GM23338 (cell line): ENCODE results near the gene RPL7A. TPM values are rescaled to one million over a fixed set of nuclear protein-coding genes. Genes with fewer than 3 reads are reported as not detected.

Experiments
- ATAC-seq: fragments of 200-7000 bp; cut with Tn5 transposase; 3 replicates; pipeline ENCODE4 v1.9.1; 2020
- DNase-seq: peaks from one replicate; pipeline ENCODE4 v3.0.0-alpha.2; 2015; ENCODE audit warnings: low spot score
- H2AFZ ChIP-seq: fragments of 200-600 bp; sonication (generic); 2 replicates; pipeline ENCODE4 v1.8.0; 2016; ENCODE audit warnings: antibody characterized with exemption, mild to moderate bottlenecking, moderate library complexity
- H3F3A ChIP-seq: fragments of 200-600 bp; sonication (generic); replicated peaks from 2 replicates; pipeline ENCODE4 v1.8.0; 2017; ENCODE audit warnings: antibody characterized with exemption, mixed run types, low read depth
- H3K27ac ChIP-seq: fragments of 200-600 bp; sonication (generic); 2 replicates; pipeline ENCODE4 v1.6.1; 2016; ENCODE audit warnings: low read depth
- H3K27me3 ChIP-seq: fragments of 200-600 bp; sonication (generic); 2 replicates; pipeline ENCODE4 v1.8.0; 2016; ENCODE audit warnings: mild to moderate bottlenecking, mixed run types, moderate library complexity; ENCODE audit not compliant: insufficient read depth
- H3K36me3 ChIP-seq: fragments of 200-600 bp; sonication (generic); 2 replicates; pipeline ENCODE4 v1.8.0; 2016; ENCODE audit warnings: mild to moderate bottlenecking; ENCODE audit not compliant: insufficient read depth
- H3K4me1 ChIP-seq: fragments of 200-600 bp; sonication (generic); 2 replicates; pipeline ENCODE4 v1.8.0; 2016; ENCODE audit warnings: mild to moderate bottlenecking, moderate library complexity; ENCODE audit not compliant: insufficient read depth
- H3K4me2 ChIP-seq: fragments of 200-600 bp; sonication (generic); 2 replicates; pipeline ENCODE4 v1.7.1; 2017; ENCODE audit warnings: mixed run types
- H3K4me3 ChIP-seq: fragments of 200-600 bp; sonication (generic); 2 replicates; pipeline ENCODE4 v1.6.1; 2016; ENCODE audit warnings: mixed run types
- H3K79me2 ChIP-seq: fragments of 200-600 bp; sonication (generic); replicated peaks from 2 replicates; pipeline ENCODE4 v1.8.0; 2017; ENCODE audit warnings: mild to moderate bottlenecking; ENCODE audit not compliant: insufficient read depth
- H3K9me2 ChIP-seq: fragments of 200-600 bp; sonication (generic); 2 replicates; pipeline ENCODE4 v1.8.0; 2017; ENCODE audit not compliant: insufficient read depth
- H4K20me1 ChIP-seq: fragments of 200-600 bp; sonication (generic); replicated peaks from 2 replicates; pipeline ENCODE4 v1.8.0; 2017; ENCODE audit warnings: mild to moderate bottlenecking; ENCODE audit not compliant: insufficient read depth
- H3K27ac Mint-ChIP-seq: 2 replicates; pipeline ENCODE4 v1.8.0; 2020; ENCODE audit warnings: inconsistent platforms, mild to moderate bottlenecking, moderate library complexity, mixed read lengths
- H3K27me3 Mint-ChIP-seq: 3 replicates; pipeline ENCODE4 v1.8.0; 2022; ENCODE audit warnings: low read depth, mild to moderate bottlenecking, moderate library complexity, mixed read lengths, inconsistent platforms; ENCODE audit not compliant: insufficient read depth, poor library complexity
- H3K36me3 Mint-ChIP-seq: 3 replicates; pipeline ENCODE4 v1.8.0; 2021; ENCODE audit warnings: low read depth, mild to moderate bottlenecking, inconsistent platforms, moderate library complexity, mixed read lengths
- H3K4me1 Mint-ChIP-seq: 3 replicates; pipeline ENCODE4 v1.8.0; 2020; ENCODE audit warnings: mild to moderate bottlenecking, inconsistent platforms, mixed read lengths
- H3K4me3 Mint-ChIP-seq: 3 replicates; pipeline ENCODE4 v1.8.0; 2021; ENCODE audit warnings: moderate library complexity, mild to moderate bottlenecking, inconsistent platforms, mixed read lengths
- H3K9me3 Mint-ChIP-seq: 3 replicates; pipeline ENCODE4 v1.8.0; 2020; ENCODE audit warnings: moderate library complexity, mild to moderate bottlenecking, inconsistent platforms, mixed read lengths
- CREB1 ChIP-seq: fragments of 250-450 bp; sonication (Bioruptor Pico); IDR thresholded peaks from 2 replicates; pipeline ENCODE4 v1.5.0; 2020; ENCODE audit warnings: low read depth, mild to moderate bottlenecking, moderate library complexity
- EZH2 ChIP-seq: fragments of 200-600 bp; sonication (generic); IDR thresholded peaks from one replicate; pipeline ENCODE4 v1.8.0; 2017; ENCODE audit warnings: antibody characterized with exemption, mild to moderate bottlenecking, low read depth; ENCODE audit not compliant: unreplicated experiment
- JUNB ChIP-seq: IDR thresholded peaks from one replicate; pipeline ENCODE4 v1.6.1; 2016; ENCODE audit warnings: antibody characterized with exemption; ENCODE audit not compliant: unreplicated experiment
- NANOG ChIP-seq: IDR thresholded peaks from 2 replicates; pipeline ENCODE4 v1.6.1; 2016; ENCODE audit warnings: antibody characterized with exemption, borderline replicate concordance
- POLR2AphosphoS5 ChIP-seq: IDR thresholded peaks from 2 replicates; pipeline ENCODE4 v1.6.1; 2016; ENCODE audit warnings: antibody characterized with exemption, low read depth
- STAT1 ChIP-seq: IDR thresholded peaks from one replicate; pipeline ENCODE4 v1.6.1; 2016; ENCODE audit warnings: antibody characterized with exemption; ENCODE audit not compliant: unreplicated experiment
- ZNF114 ChIP-seq: fragments of 250-450 bp; sonication (Bioruptor Pico); IDR thresholded peaks from 2 replicates; pipeline ENCODE4 v1.5.0; 2020; ENCODE audit warnings: mild to moderate bottlenecking, moderate library complexity
- ZNF331 ChIP-seq: fragments of 250-450 bp; sonication (Bioruptor Pico); IDR thresholded peaks from 2 replicates; pipeline ENCODE4 v1.5.0; 2020; ENCODE audit warnings: low read depth, mild to moderate bottlenecking, moderate library complexity
- polyA plus RNA-seq: library from polyadenylated mRNA; unstranded; fragments of >200 nt; fragmentation: Nextera tagmentation; extraction: Ambion mirVana; gene quantifications from 2 replicates; pipeline ENCODE4 v1.2.1, GENCODE V29; 2016
- total RNA-seq: library from RNA; depleted of rRNA; stranded (reverse); fragments of >200 nt; shearing (Covaris generic); gene quantifications from 2 replicates; pipeline ENCODE4 v1.2.3, GENCODE V29; 2014
- TF ChIP-seq, protein P1 (sequence below): IDR thresholded peaks from 2 replicates; pipeline ENCODE4 v1.6.1; 2016; ENCODE audit warnings: antibody characterized with exemption
- TF ChIP-seq, protein P2 (sequence below): fragments of 250-450 bp; sonication (Bioruptor Pico); IDR thresholded peaks from 2 replicates; pipeline ENCODE4 v1.5.0; 2020; ENCODE audit warnings: mild to moderate bottlenecking, moderate library complexity
- TF ChIP-seq, protein P3 (sequence below), 2 experiments: fragments of 200-600 bp in 1 of 2; sonication (generic) in 1 of 2; conservative IDR thresholded peaks; 2 replicates each; pipeline versions ENCODE4 v1.5.1 to v1.6.1; 2016 to 2017; ENCODE audit warnings: antibody characterized with exemption in 2 of 2, low read depth in 2 of 2, mild to moderate bottlenecking in 2 of 2, moderate library complexity in 1 of 2

RPL7A gene
- total and polyA plus RNA-seq, 2 experiments from 2014 or later = 1,644 to 2,020 TPM

DNA sequence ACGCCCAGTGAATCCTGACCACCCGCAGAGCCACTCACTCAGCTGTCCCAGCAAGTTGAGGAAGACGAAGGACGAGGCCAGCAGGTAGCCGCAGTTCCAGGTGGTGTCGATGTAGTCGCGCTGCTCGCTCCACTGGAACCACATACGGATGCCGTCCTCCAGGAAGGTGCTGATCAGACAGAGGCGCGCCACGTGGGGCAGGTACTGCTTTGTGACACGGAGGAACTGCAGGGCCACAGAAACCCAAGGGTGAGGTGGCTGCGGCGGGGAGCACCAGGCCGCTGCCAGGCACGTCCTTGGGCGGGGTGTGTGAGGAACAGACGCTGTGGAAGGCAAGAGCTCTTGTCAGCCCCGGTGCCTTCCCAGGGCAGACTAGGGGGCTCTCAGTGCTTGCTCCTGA, 19.2 kb downstream of the RPL7A start:
- H3K4me2 ChIP-seq = no peak overlapping the region
- ATAC-seq = no peak
- H3K36me3 ChIP-seq = peaks cover 23% of the 10 kb centered on the region
- peaks cover 8% of the 10 kb centered on the region; the same call in 2 of the 3 replicates for H3K4me1 Mint-ChIP-seq
- H3K27ac Mint-ChIP-seq = no peak overlapping the region
- no peak for DNase-seq
- H3K4me3 ChIP-seq = no peak overlapping the region
- peaks cover 66% of the 10 kb centered on the region for H3K79me2 ChIP-seq
- no peaks in the 10 kb centered on the region for H3K9me3 Mint-ChIP-seq
- peaks cover 68% of the 10 kb centered on the region for H3K36me3 Mint-ChIP-seq
- H3F3A ChIP-seq = peaks cover 10% of the 10 kb centered on the region; the same call in 1 of the 2 replicates
- peaks cover 68% of the 10 kb centered on the region for H4K20me1 ChIP-seq
- TF ChIP-seq, protein P1, sequence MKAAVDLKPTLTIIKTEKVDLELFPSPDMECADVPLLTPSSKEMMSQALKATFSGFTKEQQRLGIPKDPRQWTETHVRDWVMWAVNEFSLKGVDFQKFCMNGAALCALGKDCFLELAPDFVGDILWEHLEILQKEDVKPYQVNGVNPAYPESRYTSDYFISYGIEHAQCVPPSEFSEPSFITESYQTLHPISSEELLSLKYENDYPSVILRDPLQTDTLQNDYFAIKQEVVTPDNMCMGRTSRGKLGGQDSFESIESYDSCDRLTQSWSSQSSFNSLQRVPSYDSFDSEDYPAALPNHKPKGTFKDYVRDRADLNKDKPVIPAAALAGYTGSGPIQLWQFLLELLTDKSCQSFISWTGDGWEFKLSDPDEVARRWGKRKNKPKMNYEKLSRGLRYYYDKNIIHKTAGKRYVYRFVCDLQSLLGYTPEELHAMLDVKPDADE = no peak
- TF ChIP-seq POLR2AphosphoS5 (no peak), ZNF114 (CRISPR knock-in tag) (no peak), EZH2 (no peak), NANOG (no peak), JUNB (no peak), STAT1 (no peak), ZNF331 (no peak), CREB1 (CRISPR knock-in tag) (no peak)
- TF ChIP-seq, protein P2, sequence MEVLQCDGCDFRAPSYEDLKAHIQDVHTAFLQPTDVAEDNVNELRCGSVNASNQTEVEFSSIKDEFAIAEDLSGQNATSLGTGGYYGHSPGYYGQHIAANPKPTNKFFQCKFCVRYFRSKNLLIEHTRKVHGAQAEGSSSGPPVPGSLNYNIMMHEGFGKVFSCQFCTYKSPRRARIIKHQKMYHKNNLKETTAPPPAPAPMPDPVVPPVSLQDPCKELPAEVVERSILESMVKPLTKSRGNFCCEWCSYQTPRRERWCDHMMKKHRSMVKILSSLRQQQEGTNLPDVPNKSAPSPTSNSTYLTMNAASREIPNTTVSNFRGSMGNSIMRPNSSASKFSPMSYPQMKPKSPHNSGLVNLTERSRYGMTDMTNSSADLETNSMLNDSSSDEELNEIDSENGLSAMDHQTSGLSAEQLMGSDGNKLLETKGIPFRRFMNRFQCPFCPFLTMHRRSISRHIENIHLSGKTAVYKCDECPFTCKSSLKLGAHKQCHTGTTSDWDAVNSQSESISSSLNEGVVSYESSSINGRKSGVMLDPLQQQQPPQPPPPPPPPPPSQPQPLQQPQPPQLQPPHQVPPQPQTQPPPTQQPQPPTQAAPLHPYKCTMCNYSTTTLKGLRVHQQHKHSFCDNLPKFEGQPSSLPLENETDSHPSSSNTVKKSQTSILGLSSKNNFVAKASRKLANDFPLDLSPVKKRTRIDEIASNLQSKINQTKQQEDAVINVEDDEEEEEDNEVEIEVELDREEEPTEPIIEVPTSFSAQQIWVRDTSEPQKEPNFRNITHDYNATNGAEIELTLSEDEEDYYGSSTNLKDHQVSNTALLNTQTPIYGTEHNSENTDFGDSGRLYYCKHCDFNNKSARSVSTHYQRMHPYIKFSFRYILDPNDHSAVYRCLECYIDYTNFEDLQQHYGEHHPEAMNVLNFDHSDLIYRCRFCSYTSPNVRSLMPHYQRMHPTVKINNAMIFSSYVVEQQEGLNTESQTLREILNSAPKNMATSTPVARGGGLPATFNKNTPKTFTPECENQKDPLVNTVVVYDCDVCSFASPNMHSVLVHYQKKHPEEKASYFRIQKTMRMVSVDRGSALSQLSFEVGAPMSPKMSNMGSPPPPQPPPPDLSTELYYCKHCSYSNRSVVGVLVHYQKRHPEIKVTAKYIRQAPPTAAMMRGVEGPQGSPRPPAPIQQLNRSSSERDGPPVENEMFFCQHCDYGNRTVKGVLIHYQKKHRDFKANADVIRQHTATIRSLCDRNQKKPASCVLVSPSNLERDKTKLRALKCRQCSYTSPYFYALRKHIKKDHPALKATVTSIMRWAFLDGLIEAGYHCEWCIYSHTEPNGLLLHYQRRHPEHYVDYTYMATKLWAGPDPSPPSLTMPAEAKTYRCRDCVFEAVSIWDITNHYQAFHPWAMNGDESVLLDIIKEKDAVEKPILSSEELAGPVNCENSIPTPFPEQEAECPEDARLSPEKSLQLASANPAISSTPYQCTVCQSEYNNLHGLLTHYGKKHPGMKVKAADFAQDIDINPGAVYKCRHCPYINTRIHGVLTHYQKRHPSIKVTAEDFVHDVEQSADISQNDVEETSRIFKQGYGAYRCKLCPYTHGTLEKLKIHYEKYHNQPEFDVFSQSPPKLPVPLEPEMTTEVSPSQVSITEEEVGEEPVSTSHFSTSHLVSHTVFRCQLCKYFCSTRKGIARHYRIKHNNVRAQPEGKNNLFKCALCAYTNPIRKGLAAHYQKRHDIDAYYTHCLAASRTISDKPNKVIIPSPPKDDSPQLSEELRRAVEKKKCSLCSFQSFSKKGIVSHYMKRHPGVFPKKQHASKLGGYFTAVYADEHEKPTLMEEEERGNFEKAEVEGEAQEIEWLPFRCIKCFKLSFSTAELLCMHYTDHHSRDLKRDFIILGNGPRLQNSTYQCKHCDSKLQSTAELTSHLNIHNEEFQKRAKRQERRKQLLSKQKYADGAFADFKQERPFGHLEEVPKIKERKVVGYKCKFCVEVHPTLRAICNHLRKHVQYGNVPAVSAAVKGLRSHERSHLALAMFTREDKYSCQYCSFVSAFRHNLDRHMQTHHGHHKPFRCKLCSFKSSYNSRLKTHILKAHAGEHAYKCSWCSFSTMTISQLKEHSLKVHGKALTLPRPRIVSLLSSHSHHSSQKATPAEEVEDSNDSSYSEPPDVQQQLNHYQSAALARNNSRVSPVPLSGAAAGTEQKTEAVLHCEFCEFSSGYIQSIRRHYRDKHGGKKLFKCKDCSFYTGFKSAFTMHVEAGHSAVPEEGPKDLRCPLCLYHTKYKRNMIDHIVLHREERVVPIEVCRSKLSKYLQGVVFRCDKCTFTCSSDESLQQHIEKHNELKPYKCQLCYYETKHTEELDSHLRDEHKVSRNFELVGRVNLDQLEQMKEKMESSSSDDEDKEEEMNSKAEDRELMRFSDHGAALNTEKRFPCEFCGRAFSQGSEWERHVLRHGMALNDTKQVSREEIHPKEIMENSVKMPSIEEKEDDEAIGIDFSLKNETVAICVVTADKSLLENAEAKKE (CRISPR knock-in tag) = no peak
- TF ChIP-seq, protein P3, sequence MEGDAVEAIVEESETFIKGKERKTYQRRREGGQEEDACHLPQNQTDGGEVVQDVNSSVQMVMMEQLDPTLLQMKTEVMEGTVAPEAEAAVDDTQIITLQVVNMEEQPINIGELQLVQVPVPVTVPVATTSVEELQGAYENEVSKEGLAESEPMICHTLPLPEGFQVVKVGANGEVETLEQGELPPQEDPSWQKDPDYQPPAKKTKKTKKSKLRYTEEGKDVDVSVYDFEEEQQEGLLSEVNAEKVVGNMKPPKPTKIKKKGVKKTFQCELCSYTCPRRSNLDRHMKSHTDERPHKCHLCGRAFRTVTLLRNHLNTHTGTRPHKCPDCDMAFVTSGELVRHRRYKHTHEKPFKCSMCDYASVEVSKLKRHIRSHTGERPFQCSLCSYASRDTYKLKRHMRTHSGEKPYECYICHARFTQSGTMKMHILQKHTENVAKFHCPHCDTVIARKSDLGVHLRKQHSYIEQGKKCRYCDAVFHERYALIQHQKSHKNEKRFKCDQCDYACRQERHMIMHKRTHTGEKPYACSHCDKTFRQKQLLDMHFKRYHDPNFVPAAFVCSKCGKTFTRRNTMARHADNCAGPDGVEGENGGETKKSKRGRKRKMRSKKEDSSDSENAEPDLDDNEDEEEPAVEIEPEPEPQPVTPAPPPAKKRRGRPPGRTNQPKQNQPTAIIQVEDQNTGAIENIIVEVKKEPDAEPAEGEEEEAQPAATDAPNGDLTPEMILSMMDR (conservative IDR thresholded peaks at IDR 0.05; ENCODE audit: low read depth in 2 of 2) = no peak
- H2AFZ ChIP-seq = no peak overlapping the region
- no peaks in the 10 kb centered on the region for H3K27me3 ChIP-seq
- H3K27me3 Mint-ChIP-seq = peaks cover 8% of the 10 kb centered on the region
- no peaks in the 10 kb centered on the region for H3K4me1 ChIP-seq
- no peak overlapping the region for H3K27ac ChIP-seq
- H3K4me3 Mint-ChIP-seq = no peak overlapping the region
- H3K9me2 ChIP-seq = no peaks in the 10 kb centered on the region
